Rectal smooth muscle tissue (tissue), 1 donor: ENCODE results near the gene BLOC1S1.

Experiments used
- H3K27ac ChIP-seq: one replicate; pipeline ENCODE4 v1.7.0; 2013; ENCODE audit warnings: low read depth, low read length, inconsistent platforms
- H3K27me3 ChIP-seq: one replicate; pipeline ENCODE4 v1.7.0; 2013; ENCODE audit warnings: low read length; ENCODE audit not compliant: control insufficient read depth, insufficient read depth
- H3K36me3 ChIP-seq: one replicate; pipeline ENCODE4 v1.7.0; 2013; ENCODE audit warnings: low read length; ENCODE audit not compliant: control insufficient read depth, insufficient read depth
- H3K4me1 ChIP-seq: one replicate; pipeline ENCODE4 v1.7.0; 2013; ENCODE audit warnings: low read length; ENCODE audit not compliant: control insufficient read depth, insufficient read depth
- H3K4me3 ChIP-seq: one replicate; pipeline ENCODE4 v1.7.0; 2013; ENCODE audit warnings: low read length
- H3K9ac ChIP-seq: one replicate; pipeline ENCODE4 v1.7.0; 2013; ENCODE audit warnings: low read length

The BLOC1S1 gene

DNA sequence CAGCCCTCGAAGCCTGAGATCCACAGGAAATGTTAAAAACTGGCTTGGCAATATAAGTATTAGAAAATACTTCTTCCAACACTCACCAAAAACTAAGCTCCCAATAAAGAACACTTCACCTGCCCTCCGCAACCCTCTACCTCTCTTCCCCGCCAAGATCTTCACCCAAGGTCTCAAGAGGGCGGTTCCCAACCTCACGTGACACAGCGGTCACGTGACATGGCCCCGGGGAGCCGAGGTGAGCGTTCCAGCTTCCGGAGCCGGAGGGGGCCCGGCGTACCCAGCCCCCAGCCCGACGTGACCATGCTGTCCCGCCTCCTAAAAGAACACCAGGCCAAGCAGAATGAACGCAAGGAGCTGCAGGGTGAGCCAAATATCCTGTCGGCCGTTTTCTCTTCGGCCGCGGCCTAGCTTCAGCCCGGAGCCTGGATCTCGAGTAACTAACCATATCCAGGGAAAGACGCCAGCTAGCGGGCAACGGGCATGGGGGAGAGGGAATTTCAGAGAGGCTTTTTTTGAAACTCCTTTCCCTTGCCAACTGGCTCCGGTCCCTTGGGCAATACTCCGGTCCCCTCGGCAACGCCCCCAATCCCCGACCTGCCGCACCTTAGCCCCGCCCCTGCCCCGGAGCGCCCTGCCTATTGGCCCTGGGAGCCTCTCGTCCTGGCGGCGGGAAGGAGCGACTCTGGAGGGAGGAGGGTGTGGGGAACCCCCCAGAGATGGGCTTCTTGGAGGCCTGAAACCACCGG, at the start of gene BLOC1S1:
Gene BLOC1S1 (plus strand): TSS at position 214 of the 749 bp plus-strand sequence. CDS start 6 bp downstream, at position 220.
- H3K36me3 ChIP-seq = no peaks in the 10 kb centered on the region
- H3K4me1 ChIP-seq = peaks cover 66% of the 10 kb centered on the region
- peak within 1 kb of the TSS; percentile 91 for H3K4me3 ChIP-seq
- peak within 1 kb of the TSS; percentile 96 for H3K27ac ChIP-seq
- no peaks in the 10 kb centered on the region for H3K27me3 ChIP-seq
- H3K9ac ChIP-seq = peak within 1 kb of the TSS; percentile 75

DNA sequence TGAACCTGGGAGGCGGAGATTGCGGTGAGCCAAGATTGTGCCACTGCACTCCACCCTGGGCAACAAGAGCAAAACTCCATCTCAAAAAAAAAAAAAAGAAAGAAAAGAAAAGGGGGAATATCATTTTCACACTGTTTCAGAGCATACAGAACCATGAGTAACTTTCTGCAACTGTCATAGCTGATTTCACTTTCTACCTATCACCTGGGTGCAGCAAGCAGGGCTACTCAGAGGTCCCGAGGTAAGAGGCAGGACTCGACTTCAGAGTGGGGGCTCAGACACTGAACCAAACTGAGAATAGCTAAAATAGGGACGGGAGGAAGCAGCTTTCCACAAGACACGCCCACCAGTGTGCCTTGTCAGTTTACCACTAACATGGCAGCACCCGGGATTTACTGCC, 49.3 kb upstream of the BLOC1S1 start:
- H3K27me3 ChIP-seq = no peaks in the 10 kb centered on the region
- H3K9ac ChIP-seq = no peak overlapping the region
- H3K27ac ChIP-seq = no peak overlapping the region
- no peak overlapping the region for H3K4me3 ChIP-seq
- no peaks in the 10 kb centered on the region for H3K4me1 ChIP-seq
- no peaks in the 10 kb centered on the region for H3K36me3 ChIP-seq

DNA sequence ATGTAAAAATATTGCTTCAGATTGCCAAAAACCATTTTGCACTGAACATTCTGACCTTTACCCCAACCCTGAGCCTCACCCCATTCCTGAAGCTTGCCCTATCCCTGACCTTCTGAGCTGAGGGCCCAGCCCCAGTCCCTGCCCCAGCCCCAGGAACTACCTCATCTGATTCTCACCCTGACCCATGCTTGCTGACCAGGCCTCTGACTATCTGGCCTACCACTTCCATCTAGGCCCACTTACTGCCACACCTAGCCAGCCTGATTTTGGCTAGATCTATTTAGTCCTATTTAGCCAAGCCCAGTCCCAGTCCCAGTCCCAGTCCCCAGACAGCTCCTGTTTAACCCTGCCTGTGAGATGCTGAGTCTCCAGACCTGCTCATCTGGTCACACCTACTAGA, 45.6 kb upstream of the BLOC1S1 start:
- Histone ChIP-seq H3K27ac (no peak overlapping the region), H3K36me3 (no peaks in the 10 kb centered on the region), H3K27me3 (no peaks in the 10 kb centered on the region)

DNA sequence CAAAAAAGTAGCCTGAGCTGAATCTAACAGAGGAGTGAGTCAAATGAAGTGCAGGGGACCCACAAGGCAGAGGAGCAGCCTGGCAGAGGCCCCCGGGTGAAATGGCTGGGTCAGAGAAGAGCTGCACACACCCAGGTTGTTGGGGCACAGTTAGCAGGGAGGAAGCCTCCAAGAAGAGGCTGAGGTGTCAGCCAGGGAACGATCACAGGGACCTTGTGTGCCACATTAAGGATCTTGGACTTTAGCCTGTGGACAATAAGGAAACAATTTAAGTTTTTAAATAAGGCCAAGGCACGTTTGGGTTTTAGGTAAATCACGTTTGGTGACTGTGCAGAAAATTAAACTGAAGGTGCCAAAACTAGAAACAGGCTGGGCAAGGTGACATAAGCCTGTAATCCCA, 44.1 kb upstream of the BLOC1S1 start:
- H3K27me3 ChIP-seq = no peaks in the 10 kb centered on the region

More for the DNA sequence above, 45.6 kb upstream of the BLOC1S1 start:
- Histone ChIP-seq H3K4me3 (no peak overlapping the region), H3K9ac (no peak overlapping the region), H3K4me1 (no peaks in the 10 kb centered on the region)

DNA sequence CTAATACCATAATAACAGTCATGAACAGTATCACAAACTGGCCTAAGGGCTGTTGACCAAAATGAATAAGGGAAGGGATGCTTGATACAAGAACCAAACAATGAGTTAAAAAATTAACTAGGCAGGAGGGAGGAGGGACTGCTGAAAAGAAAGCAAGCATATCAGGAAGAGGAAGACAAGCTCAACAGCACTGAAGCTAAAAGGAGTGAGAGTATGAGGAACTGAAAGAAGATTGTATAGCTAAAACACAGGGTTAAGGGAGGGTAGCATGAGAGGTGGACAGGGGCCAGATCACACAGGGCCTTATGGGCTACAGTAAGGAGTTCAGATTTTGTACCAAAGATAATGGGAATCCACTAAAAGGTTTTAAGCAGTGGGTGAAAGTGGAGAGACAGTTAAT, 42.2 kb upstream of the BLOC1S1 start:
- Histone ChIP-seq H3K27me3 (no peaks in the 10 kb centered on the region), H3K4me3 (no peak overlapping the region), H3K36me3 (no peaks in the 10 kb centered on the region), H3K4me1 (no peaks in the 10 kb centered on the region), H3K9ac (no peak overlapping the region), H3K27ac (no peak overlapping the region)

More for the DNA sequence above, 44.1 kb upstream of the BLOC1S1 start:
- H3K9ac ChIP-seq = no peak overlapping the region
- H3K4me3 ChIP-seq = no peak overlapping the region
- H3K4me1 ChIP-seq = no peaks in the 10 kb centered on the region
- no peak overlapping the region for H3K27ac ChIP-seq
- H3K36me3 ChIP-seq = no peaks in the 10 kb centered on the region

DNA sequence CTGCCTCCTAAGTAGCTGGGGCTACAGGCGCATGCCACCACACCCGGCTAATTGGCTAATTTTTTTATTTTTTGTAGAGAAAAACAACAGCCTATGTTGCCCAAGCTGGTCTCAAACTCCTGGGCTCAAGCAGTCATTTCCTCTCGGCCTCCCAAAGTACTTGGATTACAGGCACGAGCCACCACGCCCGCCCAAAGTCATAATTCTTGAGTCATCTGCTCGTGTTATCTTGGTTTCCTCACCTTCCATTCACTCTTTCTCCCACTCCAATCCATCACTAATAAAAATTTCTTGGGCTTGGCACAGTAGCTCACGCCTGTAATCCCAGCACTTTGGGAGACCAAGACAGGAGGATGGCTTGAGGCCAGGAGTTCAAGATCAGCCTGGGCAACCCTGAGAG, 40.2 kb upstream of the BLOC1S1 start:
- H3K27me3 ChIP-seq = no peaks in the 10 kb centered on the region
- no peaks in the 10 kb centered on the region for H3K36me3 ChIP-seq
- no peak overlapping the region for H3K9ac ChIP-seq
- no peaks in the 10 kb centered on the region for H3K4me1 ChIP-seq
- no peak overlapping the region for H3K4me3 ChIP-seq
- no peak overlapping the region for H3K27ac ChIP-seq

DNA sequence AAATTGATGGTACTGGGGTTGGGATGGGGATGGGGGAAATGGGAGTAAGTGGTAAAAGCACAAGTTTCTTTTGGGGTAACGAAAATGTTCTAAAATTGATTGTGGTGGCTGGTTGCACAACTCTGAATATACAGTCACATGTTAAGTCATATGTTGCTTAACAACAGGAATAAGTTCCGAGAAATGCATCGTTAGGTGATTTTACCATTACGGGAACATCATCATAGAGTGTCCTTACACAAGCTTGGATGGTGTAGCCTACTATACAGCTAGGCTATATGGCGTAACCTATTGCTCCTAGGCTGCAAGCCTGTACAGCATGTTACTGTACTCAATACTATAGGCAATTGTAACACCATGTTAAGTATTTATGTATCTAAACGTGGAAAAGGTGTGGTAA, 39.1 kb upstream of the BLOC1S1 start:
- Histone ChIP-seq H3K4me1 (peaks cover 5% of the 10 kb centered on the region), H3K9ac (no peak overlapping the region), H3K4me3 (no peak overlapping the region), H3K27ac (no peak overlapping the region), H3K27me3 (no peaks in the 10 kb centered on the region), H3K36me3 (no peaks in the 10 kb centered on the region)

DNA sequence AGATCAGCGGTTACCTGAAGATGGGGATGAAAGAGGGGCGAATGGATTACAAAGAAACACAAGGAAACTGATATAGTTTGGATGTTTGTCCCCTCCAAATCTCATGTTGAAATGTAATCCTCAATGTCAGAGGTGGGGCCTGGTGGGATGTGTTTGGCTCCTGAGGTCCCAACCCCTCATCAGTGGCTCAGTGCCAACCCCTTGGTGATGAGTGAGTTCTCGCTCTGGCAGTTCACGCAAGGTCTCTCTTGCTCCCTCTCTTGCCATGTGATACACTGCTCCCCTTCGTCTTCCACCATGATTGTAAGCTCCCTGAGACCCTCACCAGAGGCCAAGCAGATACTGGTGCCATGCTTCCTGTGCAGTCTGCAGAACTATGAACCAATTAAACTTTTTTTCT, 36.2 kb upstream of the BLOC1S1 start:
- peaks cover 6% of the 10 kb centered on the region for H3K4me1 ChIP-seq
- H3K27ac ChIP-seq = no peak overlapping the region
- H3K27me3 ChIP-seq = no peaks in the 10 kb centered on the region
- H3K36me3 ChIP-seq = no peaks in the 10 kb centered on the region
- no peak overlapping the region for H3K4me3 ChIP-seq
- H3K9ac ChIP-seq = no peak overlapping the region

DNA sequence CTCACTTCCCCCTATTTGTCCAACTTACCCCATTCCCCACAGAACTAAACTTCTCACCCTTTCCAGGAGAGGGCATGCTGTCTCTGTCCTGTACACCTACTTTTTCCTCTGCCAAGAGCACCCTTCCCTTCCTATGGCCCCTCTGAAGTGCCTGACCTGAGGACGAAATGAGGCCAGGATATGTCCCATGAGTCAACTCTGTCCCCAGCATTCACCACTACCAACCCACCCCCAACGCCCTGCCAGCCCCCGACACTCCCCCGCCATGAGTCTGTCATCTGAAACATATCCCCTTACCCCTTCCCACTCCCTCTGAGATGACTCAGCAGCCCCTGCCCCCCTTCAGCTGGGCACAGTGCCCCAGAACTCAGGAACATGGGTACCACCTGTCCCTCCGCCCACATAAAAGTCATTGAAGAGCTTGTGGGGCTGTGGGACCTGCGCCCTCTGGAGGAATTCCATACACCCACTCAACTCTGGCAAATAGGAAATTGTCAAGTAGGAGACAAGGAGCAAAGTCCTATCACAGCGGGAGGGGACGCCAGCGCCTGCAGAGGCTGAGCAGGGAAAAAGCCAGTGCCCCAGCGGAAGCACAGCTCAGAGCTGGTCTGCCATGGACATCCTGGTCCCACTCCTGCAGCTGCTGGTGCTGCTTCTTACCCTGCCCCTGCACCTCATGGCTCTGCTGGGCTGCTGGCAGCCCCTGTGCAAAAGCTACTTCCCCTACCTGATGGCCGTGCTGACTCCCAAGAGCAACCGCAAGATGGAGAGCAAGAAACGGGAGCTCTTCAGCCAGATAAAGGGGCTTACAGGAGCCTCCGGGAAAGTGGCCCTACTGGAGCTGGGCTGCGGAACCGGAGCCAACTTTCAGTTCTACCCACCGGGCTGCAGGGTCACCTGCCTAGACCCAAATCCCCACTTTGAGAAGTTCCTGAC, 34.4 kb upstream of the BLOC1S1 start:
- no peaks in the 10 kb centered on the region for H3K27me3 ChIP-seq
- H3K27ac ChIP-seq = peak overlapping the region; percentile 37
- H3K4me3 ChIP-seq = peak overlapping the region; percentile 71
- H3K4me1 ChIP-seq = peaks cover 6% of the 10 kb centered on the region
- H3K9ac ChIP-seq = peak overlapping the region; percentile 24
- H3K36me3 ChIP-seq = no peaks in the 10 kb centered on the region

DNA sequence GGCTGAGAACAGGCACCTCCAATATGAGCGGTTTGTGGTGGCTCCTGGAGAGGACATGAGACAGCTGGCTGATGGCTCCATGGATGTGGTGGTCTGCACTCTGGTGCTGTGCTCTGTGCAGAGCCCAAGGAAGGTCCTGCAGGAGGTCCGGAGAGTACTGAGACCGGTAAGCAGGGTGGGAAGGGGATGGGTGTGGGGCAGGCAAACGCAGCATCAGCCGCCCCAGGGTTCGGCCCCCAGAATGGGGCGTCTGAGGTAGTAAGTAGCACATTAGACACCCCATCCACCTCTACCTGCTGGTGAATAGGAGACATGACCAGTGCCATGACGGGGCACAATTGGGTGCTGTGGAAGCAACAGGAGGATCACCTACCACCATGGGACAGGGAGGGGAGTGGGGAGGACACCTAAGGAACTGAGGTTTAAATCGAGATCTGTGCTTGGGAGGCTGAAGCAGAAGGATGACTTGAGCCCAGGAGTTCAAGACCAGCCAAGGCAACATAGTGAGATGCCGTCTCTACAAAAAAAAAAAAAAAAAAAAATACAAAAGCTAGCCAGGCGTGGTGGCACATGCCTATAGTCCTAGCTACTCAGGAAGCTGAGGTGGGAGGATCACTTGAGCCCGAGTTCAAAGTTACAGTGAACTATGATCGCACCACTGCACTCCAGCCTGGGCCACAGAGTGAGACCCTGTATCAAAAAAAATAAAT, 33.6 kb upstream of the BLOC1S1 start:
- Histone ChIP-seq H3K27me3 (no peaks in the 10 kb centered on the region), H3K4me3 (peak overlapping the region; percentile 71), H3K36me3 (no peaks in the 10 kb centered on the region), H3K9ac (no peak overlapping the region), H3K27ac (no peak overlapping the region), H3K4me1 (peaks cover 6% of the 10 kb centered on the region)

DNA sequence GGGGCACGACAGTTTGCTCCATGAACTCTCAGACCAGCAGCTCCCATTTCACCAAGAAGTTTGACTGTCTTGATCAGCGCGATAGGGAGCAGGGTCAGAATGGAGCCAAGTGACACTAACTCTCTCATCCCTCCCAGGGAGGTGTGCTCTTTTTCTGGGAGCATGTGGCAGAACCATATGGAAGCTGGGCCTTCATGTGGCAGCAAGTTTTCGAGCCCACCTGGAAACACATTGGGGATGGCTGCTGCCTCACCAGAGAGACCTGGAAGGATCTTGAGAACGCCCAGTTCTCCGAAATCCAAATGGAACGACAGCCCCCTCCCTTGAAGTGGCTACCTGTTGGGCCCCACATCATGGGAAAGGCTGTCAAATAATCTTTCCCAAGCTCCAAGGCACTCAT, 32.2 kb upstream of the BLOC1S1 start:
- Histone ChIP-seq H3K4me3 (no peak overlapping the region), H3K9ac (no peak overlapping the region), H3K27ac (no peak overlapping the region), H3K27me3 (no peaks in the 10 kb centered on the region), H3K4me1 (peaks cover 6% of the 10 kb centered on the region), H3K36me3 (peaks cover 5% of the 10 kb centered on the region)

DNA sequence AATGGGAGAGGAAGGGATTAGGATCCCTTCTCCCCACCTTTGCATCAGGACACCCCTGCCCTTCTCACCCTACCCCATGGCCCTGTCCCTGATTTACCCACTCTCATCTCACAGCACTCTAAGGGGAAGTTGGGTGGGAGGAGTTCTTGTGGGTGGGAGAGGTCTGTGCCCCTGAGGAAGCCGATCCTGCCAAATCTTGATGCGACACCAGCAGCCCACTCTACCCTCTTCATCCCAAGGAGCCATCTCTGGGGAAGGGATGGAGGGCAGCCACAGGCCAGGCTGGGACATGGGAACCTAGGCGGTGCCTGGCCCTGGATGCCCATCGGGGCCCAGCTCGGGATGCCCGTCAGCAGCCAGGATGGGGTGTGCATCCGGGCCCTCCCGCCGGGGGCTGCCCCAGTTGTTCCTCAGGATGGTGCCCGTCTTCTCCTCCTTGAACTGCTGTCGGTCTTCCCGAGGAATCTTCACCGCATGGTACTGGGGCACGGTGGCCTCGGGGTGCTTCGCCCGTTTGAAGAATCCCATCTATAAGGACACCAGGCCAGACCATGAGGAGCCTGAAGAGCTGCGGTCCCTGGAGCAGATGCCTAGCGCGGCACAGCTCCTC, 31.0 kb upstream of the BLOC1S1 start:
- peaks cover 5% of the 10 kb centered on the region for H3K36me3 ChIP-seq

More for the DNA sequence above, 31.0 kb upstream of the BLOC1S1 start:
- Histone ChIP-seq H3K27me3 (no peaks in the 10 kb centered on the region), H3K27ac (no peak overlapping the region), H3K4me1 (peaks cover 6% of the 10 kb centered on the region), H3K9ac (no peak overlapping the region), H3K4me3 (no peak overlapping the region)
